ENCODE data around the gene P2RY11. TPM values are rescaled to one million over a fixed set of nuclear protein-coding genes. Genes with fewer than 3 reads are reported as not detected.

Gene P2RY11
- total RNA-seq, 1 donor from 2014 or later, result 15.7 TPM

DNA sequence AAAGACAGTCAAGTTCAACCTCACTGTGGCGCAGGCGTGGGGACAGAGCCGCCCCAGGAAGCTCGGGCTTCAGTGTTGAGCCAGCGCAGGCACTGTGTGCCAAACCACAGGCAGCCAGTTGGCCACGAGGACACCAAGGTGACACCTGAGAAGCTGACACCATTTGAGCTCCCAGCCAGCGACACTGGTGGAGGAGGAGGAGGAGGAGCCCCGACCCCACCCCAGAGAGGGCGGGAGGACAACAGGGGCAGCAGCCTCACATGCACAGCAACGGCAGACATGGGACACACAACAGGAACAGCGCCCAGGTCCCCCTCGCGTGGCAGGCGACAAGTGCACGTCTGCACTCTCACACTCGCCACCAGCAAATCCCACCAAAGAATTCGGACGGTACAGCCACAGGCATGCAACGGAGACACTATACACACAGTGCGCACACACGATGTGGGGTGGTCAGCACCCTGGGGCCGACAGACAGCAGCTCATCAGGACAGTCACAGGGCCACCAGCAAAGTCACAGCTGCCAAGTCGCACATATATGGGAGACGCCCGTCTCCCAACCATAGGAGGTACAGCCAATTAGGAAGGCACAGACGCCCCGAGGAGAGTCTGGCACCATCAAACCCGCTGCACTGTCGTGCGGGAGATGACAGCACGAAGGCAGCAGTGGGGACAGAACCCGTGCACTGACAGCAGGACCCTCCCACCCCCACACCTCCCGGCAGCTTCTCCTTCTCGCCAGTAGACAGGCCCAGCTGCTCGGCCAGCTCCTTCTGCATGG lies 4.8 kb downstream of the P2RY11 start:
- Mint-ChIP-seq H3K4me3 (ENCODE audit: unreplicated experiment) (no peak overlapping the region), H3K27me3 (ENCODE audit: unreplicated experiment) (no peaks in the 10 kb centered on the region), H3K36me3 (ENCODE audit: unreplicated experiment) (peaks cover 9% of the 10 kb centered on the region), H3K27ac (ENCODE audit: unreplicated experiment) (no peak overlapping the region), H3K9me3 (ENCODE audit: unreplicated experiment) (no peaks in the 10 kb centered on the region), H3K4me1 (ENCODE audit: unreplicated experiment) (peaks cover 25% of the 10 kb centered on the region)
- TF ChIP-seq, protein P1, sequence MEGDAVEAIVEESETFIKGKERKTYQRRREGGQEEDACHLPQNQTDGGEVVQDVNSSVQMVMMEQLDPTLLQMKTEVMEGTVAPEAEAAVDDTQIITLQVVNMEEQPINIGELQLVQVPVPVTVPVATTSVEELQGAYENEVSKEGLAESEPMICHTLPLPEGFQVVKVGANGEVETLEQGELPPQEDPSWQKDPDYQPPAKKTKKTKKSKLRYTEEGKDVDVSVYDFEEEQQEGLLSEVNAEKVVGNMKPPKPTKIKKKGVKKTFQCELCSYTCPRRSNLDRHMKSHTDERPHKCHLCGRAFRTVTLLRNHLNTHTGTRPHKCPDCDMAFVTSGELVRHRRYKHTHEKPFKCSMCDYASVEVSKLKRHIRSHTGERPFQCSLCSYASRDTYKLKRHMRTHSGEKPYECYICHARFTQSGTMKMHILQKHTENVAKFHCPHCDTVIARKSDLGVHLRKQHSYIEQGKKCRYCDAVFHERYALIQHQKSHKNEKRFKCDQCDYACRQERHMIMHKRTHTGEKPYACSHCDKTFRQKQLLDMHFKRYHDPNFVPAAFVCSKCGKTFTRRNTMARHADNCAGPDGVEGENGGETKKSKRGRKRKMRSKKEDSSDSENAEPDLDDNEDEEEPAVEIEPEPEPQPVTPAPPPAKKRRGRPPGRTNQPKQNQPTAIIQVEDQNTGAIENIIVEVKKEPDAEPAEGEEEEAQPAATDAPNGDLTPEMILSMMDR (IDR thresholded peaks at IDR 0.05), result no peak
- no peak for DNase-seq (ENCODE audit: extremely low spot score, unreplicated experiment)

DNA sequence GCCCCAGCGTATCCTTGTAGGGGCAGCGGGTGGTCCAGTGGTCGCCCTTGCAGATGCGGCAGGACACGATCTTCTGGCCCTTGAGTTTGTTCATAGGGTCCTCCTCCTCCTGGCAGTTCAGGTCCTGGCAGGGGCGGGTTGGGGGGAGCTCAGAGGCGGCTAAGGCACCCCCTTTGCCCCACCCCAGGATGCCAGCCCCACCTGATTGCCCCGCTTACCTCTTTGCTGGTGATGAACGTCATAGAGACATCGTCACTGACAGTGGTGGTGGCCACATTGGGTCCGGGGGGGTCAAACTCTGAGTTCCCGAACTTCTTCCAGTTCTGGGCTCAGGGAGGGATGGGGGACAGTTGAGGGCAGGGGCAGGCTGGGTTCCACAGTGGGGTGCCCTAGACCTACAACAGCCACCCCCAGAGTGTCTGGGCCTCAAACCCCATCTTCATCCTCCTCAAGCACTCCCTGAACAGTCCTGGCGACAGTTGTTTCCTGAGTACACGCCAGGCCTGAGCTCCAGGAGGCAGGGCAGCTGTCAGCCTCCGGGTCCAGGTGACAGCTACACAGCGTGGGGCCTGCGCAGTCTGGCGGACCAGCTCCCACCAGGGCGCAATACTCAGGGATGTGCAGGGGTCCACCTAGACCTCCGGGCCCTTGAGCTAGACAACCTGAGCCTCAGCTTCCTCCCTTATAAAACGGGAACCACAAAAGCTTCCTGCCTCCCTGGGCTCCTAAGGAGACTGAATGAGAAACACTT lies 5.5 kb downstream of the P2RY11 start:
- Mint-ChIP-seq H3K4me3 (ENCODE audit: unreplicated experiment) (no peak overlapping the region), H3K27me3 (ENCODE audit: unreplicated experiment) (no peaks in the 10 kb centered on the region), H3K9me3 (ENCODE audit: unreplicated experiment) (no peaks in the 10 kb centered on the region), H3K4me1 (ENCODE audit: unreplicated experiment) (peaks cover 27% of the 10 kb centered on the region), H3K36me3 (ENCODE audit: unreplicated experiment) (peaks cover 9% of the 10 kb centered on the region), H3K27ac (ENCODE audit: unreplicated experiment) (no peak overlapping the region)
- TF ChIP-seq, protein P1 (IDR thresholded peaks at IDR 0.05), result no peak
- DNase-seq (ENCODE audit: extremely low spot score, unreplicated experiment), result no peak

DNA sequence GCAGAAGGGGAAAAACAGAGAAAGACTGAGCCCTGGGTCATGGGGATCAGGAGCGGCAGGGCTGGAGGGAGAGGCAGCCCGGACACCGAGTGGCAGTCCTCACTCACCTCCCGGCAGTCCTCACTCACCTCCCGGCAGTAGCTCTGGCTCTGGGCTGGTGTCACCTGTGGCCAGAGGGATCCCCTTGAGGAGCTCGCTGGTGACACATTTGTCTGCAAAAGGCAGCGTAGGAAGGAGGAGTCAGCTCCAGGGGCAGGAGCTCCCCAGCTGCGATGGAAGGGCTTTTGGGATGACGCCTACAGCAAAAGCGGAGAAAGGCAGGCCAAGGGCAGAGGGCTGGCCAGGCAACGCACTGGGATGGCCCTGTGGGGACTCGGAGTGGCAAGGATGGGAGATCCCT lies 7.5 kb downstream of the P2RY11 start:
- H3K27me3 Mint-ChIP-seq (ENCODE audit: unreplicated experiment), result no peaks in the 10 kb centered on the region
- peak overlapping the region; percentile 89 for H3K4me3 Mint-ChIP-seq (ENCODE audit: unreplicated experiment)
- DNase-seq (ENCODE audit: extremely low spot score, unreplicated experiment), result no peak
- H3K36me3 Mint-ChIP-seq (ENCODE audit: unreplicated experiment), result peaks cover 9% of the 10 kb centered on the region
- H3K9me3 Mint-ChIP-seq (ENCODE audit: unreplicated experiment), result no peaks in the 10 kb centered on the region
- peak overlapping the region; percentile 86 for H3K27ac Mint-ChIP-seq (ENCODE audit: unreplicated experiment)
- TF ChIP-seq, protein P1 (IDR thresholded peaks at IDR 0.05), result no peak
- H3K4me1 Mint-ChIP-seq (ENCODE audit: unreplicated experiment), result peaks cover 22% of the 10 kb centered on the region

DNA sequence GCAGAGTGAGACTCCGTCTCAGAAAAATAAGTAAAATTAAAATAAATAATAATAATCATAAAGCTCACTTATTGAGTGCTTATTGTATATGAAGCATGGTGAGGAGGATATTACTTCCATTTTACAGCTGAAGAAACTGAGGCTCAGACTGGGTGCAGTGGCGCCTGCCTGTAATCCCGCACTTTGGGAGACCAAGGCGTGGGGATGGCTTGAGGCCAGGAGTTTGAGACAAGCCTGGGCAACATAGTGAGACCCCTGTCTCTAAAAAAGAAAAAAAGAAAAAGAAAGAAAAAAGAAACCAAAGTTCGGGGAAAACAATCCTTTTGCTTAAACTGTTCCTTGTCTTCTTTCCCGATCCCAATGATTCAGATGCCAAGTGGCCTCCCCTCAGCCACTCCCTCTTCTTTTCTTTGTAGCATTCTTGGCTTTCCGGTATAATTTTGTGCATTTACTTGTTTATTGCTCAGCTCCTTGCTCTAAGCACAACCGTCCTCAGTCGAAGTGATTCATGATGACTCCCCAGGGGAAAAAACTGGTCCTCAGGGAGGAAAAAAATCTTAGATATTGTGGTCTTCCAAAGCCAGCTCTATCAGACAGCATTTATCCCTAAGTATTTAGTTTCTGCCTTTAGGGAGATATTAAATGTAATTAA lies 9.2 kb downstream of the P2RY11 start:
- Mint-ChIP-seq H3K9me3 (ENCODE audit: unreplicated experiment) (no peaks in the 10 kb centered on the region), H3K4me1 (ENCODE audit: unreplicated experiment) (peaks cover 22% of the 10 kb centered on the region), H3K27ac (ENCODE audit: unreplicated experiment) (peak overlapping the region; percentile 50), H3K36me3 (ENCODE audit: unreplicated experiment) (peaks cover 12% of the 10 kb centered on the region), H3K4me3 (ENCODE audit: unreplicated experiment) (no peak overlapping the region), H3K27me3 (ENCODE audit: unreplicated experiment) (no peaks in the 10 kb centered on the region)
- DNase-seq (ENCODE audit: extremely low spot score, unreplicated experiment), result no peak
- TF ChIP-seq, protein P1 (IDR thresholded peaks at IDR 0.05), result no peak

DNA sequence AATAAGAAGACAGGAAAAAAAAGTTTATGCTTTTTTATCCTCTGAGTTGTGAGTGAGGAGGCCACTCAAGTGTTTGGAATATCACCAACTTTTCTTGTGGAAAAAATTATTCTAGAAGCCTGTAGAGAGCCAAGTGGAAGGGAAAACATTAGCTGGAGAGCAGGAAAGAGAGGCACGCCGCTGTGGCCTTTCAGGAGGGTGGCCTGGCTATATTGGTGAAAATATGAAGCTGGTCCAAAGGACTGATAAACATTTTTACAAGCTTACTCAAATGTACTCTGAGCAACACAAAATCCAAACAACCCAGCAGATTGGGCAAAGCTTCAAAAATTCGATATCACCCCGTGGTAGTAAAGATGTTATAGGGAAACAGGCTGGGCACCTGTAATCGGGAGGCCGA lies 10.6 kb downstream of the P2RY11 start:
- no peaks in the 10 kb centered on the region for H3K9me3 Mint-ChIP-seq (ENCODE audit: unreplicated experiment)
- no peak overlapping the region for H3K4me3 Mint-ChIP-seq (ENCODE audit: unreplicated experiment)
- DNase-seq (ENCODE audit: extremely low spot score, unreplicated experiment), result no peak
- H3K27me3 Mint-ChIP-seq (ENCODE audit: unreplicated experiment), result no peaks in the 10 kb centered on the region
- peaks cover 22% of the 10 kb centered on the region for H3K4me1 Mint-ChIP-seq (ENCODE audit: unreplicated experiment)
- H3K36me3 Mint-ChIP-seq (ENCODE audit: unreplicated experiment), result peaks cover 6% of the 10 kb centered on the region
- H3K27ac Mint-ChIP-seq (ENCODE audit: unreplicated experiment), result no peak overlapping the region
- TF ChIP-seq, protein P1 (IDR thresholded peaks at IDR 0.05), result no peak

Data from osteocyte (in vitro differentiated cells).